Measurements from ENCODE around the gene CD5L.
A peak's percentile ranks its signal among the peaks of the same experiment; 100 is the strongest.

The CD5L gene

DNA sequence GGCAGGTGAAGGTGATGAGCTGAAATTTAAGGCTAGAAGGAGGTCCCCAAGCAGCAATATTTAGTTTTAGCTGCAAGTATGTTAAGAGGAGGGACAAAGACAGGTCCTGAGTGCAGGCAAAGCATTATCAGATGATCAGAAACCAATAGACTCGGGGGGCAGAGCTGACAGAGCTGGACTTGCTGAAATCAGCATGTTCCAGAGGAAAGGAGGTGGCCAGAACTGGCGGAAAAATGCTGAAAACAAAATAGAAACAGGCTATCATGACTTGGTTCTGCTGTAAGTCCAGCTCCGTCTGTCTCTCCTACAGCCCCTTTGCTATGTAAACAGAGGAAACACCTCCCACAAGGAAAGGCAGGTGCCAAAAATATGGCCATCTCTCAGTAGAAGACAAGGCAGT, at the start of gene CD5L:
Gene CD5L, minus strand, starts transcription at position 101 of the 400 bp plus-strand sequence. CDS start 107 bp downstream, outside the sequence.
- no peak for DNase-seq

- no peak for DNase-seq
These were observed 41.0 kb upstream of the CD5L start for GRCh38 chr1:157882580-157882979.

- DNase-seq, result no peak
These were observed 39.0 kb upstream of the CD5L start for GRCh38 chr1:157880621-157881020.

- no peak for DNase-seq
These were observed 36.5 kb upstream of the CD5L start for GRCh38 chr1:157878059-157878458.

DNA sequence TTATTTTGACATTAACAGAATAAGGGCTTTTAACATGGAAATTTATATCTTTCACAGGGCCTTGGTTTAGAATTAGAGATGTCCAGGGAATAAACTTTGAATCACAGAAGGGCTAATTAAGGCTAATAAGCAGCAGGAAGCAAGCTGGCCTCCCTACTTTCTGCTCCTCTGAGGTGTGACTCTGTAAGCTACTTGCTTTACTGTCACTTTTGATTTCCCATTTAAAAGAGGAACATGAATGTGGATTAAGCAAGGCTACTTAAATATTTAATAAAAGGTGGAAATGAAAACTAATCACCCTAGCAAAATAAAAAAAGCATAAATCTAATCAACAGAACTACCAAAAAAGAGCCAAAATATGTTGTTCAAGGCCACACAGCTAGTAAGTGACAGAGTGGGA, 28.9 kb upstream of the CD5L start:
- no peak for DNase-seq

DNA sequence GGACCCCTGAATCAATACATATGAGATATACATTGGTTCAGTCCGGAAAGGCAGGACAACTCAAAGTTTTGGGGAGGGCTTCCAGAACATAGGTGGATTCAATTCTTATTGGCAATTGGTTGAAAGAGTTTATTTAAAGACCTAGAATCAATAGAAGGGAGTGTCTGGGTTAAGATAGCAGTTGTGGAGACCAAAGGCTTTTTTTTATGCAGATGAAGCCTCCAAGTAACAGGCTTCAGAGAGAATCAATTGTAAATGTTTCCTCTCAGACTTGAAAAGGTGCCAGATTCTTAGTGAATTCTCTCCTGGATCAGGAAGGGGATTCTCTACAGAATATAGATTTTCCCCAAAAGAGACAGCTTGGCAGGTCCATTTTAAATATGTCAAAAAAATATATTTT, 27.0 kb upstream of the CD5L start:
- no peak for DNase-seq

DNA sequence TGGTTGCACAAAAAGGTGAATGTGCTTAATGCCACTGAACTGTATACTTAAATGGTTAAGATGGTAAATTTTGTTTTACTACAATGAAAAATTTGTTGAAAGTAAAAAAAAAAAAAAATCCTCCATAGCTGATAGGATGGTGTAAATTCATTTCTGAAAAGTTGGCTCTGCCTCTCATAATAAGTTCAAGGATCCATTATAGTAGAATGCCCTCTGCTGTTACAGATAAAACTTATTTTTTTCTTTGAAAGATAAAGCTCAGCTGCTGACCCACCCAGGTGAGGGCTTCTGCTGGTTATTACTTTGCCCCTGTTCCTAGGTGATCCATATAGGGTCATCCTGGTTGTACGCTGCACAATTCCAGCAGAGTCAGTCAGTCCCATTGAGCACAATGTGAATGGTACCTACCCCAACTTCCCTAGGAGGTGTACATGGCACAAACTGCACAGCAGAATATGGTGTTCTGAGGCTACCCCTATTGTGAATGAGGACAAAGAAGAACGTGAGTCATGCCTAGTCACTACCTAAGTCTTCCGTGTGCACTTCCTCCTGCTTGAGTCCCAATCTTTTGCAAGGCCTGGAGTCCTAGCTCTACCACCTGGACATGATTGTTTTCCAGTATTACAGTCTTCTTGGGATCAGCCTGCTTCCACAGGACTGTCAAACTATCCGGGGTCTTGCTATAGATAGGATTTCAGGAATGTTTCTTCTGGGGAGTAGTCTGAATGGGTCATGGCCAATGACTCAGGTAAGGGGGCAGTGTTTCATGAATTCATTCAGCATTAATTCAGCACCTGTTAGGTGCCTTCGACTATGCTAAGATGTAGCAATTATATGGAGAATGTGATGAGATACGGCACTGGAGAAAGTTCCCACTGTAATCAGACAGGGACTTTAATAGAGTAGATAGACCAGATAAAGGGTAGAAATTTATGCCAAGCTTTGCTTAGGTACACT, 20.8 kb upstream of the CD5L start:
- no peak for DNase-seq

DNA sequence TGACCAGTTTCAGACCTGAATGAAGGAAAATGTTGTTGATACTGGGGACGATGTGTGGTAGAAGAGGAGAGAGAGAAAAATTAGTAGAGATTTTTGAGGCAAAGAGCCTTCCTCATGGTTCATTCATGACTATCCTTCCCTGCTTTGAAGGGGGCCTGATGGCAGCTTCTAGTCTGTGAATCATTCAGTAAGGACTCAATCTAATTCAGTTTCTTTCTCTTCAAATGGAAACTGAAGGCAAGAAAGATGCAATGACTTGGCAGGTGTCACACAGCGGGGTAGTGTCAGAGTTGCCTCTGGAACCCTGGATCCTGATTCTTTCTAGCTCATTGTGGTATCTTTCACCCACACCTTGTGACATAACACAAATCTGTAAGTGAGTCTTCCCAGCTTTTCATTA, 14.9 kb upstream of the CD5L start:
- DNase-seq, result no peak

GRCh38 chr1:157852476-157852875, 10.9 kb upstream of the CD5L start:
- no peak for DNase-seq

DNA sequence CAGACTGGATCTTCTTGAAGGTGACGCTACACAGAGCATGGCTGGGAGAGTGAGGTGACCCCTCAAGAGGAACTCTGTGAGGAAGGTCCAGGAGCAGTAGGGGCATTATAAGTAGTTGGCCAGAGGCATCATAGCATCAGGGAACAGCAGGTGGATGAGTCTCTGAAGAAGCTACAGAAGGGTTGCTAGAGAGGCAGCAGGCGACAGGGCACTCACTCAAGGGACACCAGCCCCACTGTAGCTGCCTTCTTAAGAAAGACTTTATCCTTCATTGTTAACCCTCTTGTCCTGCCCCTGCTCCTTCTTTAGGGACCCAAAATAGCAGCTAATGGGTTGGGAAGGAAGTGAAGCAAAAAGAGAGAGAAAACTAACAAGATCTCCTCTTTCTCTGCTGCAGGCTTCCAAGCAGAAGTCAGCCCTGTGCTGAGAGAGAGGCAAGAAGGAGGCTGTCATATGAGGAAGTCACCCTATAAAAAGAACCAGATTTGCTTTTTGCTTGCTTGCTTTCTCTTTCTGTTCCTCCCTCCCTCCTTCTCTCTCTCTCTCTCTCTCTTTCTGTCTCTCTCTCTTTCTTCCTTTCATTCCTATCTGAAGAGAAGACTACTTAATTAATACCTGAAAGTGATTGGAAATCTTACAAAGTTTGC, 7.7 kb upstream of the CD5L start:
- DNase-seq, result no peak

DNA sequence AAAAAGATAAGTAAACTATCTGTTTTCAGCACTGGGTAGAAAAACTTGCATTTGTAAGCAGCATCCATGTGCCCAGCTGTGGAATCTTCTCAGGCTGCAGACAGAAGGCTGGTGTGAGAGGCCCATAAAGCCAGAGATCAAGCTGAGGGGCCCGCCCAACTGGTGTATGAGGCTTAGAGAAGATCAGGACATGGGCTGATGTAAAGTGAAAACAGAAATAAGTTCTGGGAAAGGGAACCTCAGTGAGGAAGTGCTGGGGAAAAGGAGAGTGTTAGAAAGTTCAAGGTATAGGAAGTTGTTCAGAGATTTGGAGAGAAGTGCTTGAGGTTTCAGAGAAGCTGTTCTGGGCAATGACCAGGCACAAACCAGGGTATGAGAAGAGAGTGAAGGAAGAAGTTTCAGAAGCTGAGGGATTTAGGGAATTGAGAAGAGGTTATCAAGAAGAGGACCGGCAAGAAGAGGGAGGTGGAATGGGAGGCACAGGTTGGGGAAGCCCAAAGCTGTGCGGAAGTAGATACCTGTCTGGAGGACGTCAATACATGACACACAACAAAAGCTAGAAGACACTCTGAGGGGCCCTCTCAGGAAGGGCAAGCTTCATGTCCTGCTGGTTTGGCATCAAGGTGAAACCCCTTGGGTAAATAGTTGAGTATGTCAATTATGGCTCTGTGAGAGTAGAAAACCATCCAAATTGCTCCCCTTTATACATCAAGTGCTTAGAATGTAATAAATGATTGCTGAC, 2.7 kb upstream of the CD5L start:
- no peak for DNase-seq

DNA sequence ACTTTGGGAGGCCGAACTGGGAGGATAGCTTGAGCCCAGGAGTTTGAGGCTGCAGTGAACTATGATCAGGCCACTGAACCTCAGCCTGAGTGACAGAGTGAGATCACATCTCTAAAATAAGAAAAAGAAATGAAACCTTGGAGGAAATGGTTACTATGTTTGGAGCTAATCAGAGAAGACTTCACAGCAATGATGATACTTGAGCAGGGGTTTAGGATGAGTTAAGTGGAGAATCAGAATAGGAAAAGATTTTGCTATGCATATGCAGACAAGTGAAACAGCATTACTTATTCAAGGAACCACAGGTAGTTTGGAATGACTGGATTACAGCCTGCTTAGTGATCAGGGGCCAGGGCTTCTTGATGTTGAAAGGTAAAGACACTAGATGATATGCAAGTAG, 1.3 kb upstream of the CD5L start:
- DNase-seq, result peak; percentile 17

GRCh38 chr1:157838966-157839365, 2.6 kb downstream of the CD5L start:
- DNase-seq, result no peak

DNA sequence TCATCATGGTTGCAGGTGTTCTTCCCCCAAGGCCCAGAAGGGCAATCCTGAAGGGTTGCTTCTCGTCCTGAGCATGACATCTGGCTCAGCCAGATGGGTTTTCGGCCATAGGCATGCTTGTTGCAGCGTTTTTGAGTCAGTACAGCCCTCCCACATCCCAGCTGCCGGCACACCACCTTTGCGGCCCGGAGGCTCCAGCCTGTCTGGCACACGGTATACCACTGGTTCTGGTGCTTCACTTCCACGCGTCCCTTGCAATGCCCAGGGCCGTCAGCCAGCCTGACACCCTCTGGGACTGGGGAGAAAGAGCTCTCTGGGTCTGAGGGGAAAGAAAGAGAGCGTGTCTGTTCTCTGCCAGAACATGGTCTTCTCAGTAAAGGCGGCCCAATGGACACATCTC, 7.2 kb downstream of the CD5L start:
- DNase-seq, result no peak

- DNase-seq, result no peak
These were observed 8.5 kb downstream of the CD5L start for GRCh38 chr1:157833145-157833544.

GRCh38 chr1:157831968-157832626, 9.5 kb downstream of the CD5L start:
- DNase-seq, result peak; percentile 29

GRCh38 chr1:157830887-157831286, 10.7 kb downstream of the CD5L start:
- no peak for DNase-seq

DNA sequence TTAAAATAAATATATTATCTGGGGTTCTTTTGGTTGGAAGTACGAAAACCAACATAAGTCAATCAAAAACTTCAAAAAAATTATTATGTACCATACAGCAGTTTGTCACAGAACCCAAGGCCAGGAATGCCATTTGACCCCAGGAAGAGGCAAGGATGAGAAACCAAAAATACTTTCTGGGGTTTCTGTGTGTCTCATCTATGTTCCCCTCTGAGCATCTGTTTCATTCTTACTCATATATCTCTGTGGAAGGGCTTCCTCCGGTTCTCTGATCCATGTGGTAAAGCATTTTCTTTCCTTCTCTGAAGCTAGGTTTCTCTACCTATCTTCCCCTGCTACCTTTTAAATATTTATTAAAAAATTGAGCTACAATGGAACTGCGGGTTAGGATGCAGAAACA, 11.9 kb downstream of the CD5L start:
- peak; percentile 17 for DNase-seq

- DNase-seq, result no peak
These were observed 12.4 kb downstream of the CD5L start for GRCh38 chr1:157829210-157829609.

DNA sequence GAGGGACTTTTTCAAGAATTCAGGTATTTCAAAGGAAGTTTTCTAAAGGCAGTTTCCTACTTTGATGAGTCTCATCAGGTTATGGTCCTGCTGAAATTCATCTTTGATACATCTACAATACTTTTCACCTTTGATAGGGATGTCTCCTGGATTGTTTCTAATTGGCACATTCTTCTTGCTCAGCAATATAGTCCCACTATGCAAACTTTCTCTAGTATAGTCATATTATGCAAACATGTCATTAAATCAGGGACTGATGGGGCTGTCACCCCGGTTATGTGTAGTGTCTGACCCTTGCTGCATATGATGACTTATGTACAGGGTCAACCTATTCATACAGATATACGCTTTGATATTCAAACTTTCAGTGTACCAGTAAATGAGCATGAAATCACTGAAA, 21.3 kb downstream of the CD5L start:
- no peak for DNase-seq

DNA sequence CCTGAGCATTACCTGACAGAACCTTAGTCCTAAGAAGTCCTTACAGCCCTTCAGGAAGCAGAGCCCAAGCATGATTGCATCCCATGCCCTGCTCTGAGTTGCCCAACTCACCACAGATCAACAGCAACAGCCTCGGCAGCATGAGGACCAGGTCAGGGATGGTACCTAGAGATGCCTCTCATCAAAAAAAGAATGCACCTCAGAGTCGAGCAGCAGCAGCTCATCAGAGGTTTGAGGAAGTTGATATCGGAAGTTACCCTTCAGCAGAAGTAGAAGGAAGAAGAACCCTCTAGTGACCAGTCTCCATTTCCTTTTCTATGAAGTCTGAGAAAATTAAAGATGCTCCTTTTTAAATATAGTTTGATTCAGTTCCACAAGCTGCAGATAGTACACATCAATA, 21.7 kb downstream of the CD5L start, which contains the start of gene FCRL1:
Gene FCRL1, minus strand, starts transcription at position 225 of the 400 bp plus-strand sequence. Its CDS starts 83 bp downstream, at position 142.
- DNase-seq, result no peak

- DNase-seq, result no peak
These were observed 22.4 kb downstream of the CD5L start for GRCh38 chr1:157819215-157819614.

DNA sequence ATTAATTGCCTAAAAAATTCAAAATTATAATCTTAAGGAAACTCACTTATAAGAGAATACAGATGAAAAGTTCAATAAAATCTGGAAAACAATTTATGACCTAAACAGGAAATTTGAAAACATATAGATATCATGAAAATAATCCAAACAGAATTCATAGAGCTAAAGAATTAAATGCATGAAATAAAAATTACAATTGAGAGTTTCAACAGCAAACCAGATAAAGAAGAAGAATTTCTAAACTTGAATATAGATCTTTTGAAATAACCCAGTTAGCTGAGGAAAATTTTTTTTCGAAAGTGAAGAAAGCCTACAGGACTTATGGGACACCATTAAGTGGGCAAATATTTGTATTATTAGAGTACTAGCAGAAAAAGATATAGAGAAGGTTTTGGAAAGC, 28.3 kb downstream of the CD5L start:
- no peak for DNase-seq
